HG03039 (cell line): Measurements from ENCODE around the gene DLG2.
A peak's percentile ranks its signal among the peaks of the same experiment; 100 is the strongest.

ENCODE experiments used
- ATAC-seq: cut with Tn5 transposase; IDR thresholded peaks from one replicate; pipeline ENCODE4 v1.9.1; 2021; ENCODE audit warnings: mild to moderate bottlenecking, moderate library complexity; ENCODE audit not compliant: unreplicated experiment

Gene DLG2

DNA sequence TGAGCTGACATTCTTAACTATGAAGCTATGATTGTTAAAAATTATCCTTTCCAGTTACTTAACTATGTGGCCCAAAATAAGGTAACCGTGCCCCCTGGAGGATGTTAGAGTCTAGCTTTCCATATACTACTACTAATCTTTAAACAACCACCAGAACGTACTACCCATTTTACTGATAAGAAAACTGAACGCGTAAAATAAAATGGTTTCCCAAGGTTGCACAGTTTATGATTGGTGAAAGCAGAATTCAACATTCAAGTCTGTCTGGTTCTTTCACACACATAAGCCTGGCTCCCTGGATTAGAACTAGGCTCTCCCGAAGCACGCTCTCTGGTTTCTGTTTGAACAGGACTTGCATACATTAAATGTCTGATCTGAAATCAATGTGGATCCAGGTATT, 1903.1 kb downstream of the DLG2 start:
- peak; percentile 66 for ATAC-seq

DNA sequence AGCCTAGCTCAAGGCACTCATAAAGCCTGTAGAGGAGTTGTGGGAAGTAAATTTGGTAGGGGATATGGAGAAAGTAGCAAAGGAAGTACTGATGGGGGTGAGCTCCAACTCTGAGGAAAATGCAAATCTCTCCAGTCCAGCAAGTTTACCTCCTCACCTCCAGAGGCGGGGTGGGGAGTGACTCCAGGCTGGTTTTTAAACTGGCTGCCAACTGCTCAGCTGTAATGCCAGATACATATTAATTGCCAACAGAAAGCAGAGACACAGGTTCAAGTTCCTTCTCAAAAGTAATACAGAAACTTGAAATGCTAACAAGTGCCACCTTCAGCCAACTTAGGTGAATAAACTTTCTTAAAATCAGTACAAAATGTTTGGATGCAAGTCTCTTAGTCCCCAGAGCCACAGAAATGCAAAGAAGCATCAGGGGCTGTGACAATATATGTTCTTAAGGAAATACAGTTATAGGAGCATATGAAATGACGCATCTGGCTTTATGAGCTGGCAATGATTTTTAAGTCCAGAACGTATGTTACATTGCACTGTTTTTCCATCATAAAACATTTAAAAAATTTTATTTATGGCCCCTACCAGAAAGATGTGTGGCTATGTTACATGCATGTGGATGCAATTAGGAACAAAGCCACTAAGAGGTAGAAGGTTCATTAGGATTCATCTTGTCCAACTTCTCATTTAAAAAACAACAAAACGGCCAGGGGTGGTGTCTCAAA, 1904.6 kb downstream of the DLG2 start:
- ATAC-seq: no peak

DNA sequence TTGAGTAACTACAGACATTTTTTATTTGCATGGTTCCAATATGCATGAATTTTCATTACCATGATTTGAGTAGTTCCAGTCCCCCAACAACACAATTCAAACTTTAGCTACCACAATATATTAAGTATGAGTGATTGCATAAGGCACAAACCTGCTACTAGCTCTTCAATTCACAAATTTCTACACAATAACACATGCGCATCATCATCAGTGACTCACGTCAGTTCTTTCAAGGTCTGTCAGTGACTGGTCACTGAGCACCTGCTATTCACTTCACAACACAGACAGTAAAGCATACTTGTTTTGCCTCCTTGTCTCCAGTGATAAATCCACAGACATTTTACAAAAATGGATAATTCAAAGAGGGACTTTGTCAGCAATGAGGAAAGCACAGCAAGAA, 1905.9 kb downstream of the DLG2 start:
- ATAC-seq: no peak

DNA sequence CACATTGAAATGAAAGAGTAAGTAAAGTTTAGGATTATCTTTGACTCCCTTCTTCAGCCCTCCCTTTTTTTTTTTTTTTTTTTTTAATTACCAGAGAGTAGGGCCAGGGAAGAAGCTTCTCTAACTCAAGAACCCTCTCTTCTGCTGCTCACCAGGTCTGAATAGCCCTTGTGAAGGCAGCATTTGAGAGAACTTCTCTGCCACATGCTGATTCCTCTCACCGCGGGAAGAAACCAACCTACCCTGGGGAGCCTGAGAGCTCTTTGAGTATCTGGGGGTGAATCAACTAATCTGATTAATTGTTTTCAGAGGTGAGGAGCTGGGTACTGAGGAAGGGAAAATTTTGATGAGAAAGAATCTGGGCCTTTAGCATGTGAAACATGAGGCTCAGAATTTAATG, 1906.5 kb downstream of the DLG2 start:
- no peak for ATAC-seq

DNA sequence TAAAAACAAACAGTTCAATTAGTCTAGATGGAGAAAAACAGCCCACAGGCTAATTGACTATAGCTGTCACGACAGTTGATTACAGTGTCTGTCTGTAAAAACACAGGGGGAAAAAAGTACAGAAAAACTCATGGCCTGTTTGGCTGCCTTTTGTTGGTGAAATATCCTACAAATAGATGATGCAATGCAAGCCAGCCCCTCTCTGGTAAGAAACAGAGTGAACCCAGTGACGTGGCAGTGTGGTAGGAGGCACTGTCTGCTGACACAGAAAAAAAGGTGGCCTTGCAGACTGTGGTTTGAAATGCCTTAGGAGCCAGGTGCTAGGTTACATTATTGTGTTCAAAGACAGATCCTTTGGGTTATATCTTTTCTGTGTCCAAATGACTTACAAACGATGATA, 1909.6 kb downstream of the DLG2 start:
- no peak for ATAC-seq

DNA sequence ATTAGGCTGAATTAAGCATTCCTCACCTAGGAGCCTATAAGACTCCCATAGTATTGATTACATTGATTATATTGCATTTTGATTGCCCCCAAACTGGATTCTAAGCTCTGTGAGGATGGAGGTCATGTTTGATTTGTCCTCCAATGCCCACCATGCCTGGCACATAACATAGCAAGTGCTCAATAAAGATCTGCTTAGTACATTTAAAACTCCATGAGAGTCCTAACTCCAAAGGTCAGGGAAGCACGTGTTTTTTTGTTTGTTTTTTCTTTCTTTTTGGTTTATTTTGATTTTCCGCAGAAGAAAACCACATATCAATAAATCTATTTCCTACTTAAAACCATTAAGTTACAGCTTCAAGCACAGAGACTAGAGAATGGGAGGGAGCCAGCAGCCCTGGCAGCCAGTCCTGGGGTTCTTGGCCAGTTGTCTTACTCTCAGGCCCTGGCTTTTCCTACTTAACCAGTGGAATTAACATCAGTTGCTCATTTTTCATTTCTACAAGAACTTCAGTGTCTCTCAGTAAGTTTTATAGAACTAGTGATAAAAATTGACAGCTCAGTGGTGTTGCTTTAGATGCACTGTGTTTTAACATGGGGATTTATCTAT, 1911.1 kb downstream of the DLG2 start:
- no peak for ATAC-seq

DNA sequence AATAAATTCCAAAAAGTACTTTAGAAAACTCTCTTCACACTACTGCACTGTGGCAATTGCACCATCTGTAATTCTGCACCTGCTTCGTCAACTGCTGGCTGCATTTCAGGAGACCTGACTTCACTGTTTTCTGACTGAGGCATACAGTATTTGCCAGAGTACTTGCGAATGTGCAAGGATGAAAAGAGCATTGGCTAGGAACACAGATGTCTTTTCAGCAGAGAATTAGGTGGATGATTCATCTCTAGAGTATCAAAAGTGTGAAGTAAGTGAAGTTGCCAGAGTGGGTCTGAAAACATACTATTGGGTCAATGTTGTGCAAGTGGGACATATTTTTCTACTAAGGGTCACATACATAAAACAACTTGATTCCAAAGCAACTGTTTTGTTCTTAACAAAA, 1913.4 kb downstream of the DLG2 start:
- ATAC-seq: no peak

DNA sequence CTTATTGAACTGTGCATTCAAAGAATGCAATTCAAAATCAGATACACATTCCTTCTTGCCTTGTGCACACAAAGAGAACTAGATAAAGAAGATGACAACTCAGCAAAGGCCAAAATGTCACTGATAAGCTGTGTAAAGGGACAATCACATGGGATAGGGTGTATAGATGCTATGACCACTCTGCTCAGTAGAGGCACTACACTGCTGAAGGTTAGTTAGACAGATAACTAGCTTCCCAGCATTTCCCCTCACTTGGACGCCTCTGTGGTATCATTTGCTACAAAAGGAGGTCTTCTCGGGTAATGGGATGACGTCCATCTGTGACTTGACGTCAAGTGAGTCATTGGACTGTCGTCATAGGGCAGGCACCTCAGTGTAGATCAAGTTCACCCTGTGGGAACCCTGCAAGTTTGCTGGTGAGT, 1916.0 kb downstream of the DLG2 start:
- ATAC-seq: no peak

DNA sequence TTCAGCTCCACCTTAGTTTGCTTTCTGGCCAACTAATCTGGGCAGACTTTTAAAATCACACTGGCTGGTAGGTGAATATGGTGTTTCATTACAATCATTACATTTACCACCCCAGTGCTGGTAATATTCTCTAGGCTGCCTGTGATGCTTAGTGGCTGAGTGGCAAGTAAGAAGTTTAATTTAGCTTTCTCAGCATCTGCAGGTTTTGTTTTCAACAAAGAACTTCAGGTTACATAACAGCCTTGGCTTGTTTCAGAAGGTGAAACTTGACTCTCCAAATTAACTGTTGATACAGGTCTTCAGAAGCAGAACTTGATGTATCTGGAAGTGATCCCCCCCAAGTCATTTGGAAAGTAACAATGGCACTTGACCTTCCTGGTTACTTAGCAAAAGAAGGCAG, 1917.7 kb downstream of the DLG2 start:
- no peak for ATAC-seq

DNA sequence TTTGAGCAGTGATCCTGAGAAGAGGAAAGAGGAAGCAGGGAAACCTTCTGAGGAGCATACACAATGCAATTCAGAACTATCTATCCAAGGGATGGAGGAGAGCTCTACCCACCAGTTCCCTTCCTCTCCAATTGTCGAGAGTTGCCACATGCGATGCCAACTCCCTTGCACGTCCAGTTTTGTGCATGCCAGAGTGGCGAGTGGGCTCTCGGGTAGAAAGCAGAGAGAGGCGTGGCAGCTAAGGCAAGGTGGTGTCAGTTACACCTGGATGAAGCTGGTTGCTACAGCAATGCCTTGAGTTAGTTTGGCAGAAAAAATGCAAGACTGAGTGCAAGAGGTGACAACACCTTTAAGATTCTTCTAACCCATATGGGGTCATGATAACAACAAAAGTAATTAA, 1920.6 kb downstream of the DLG2 start:
- no peak for ATAC-seq

DNA sequence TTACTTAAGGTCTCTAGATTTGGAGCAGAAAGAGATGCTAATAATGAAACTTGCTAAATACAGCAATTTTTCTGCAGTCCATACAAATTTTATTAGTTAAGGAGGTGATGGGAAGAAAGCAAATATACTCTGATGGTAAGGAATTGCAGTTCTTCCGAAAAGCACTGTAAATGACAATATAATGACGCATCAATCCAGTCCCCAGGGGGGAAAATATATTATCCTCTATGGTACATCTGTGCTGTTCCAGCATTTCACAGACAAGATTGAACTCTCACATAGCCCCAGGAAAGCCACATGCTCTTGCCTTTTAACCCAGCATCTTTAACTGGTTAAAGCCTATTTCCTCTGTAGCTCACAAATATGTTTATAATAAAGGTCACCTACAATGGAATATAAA, 1924.3 kb downstream of the DLG2 start:
- no peak for ATAC-seq

DNA sequence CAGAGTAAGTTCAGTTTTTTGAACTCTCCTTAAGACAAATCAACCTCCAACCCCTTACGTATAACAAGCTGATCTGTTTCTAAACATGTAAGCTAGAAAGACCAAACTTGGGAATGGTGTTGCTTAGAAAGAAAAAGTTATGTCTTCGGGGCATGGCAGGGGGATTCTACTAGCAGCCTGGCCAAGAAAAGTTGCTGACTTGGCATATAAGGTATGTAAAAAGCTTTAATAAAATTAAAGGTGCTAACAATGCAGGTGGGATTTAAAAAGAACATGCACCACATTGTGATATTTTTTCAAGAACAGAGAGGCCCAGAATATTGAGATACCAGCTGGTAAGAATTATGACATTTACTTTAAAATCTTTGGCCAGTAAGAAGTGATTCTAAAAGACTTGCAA, 1929.6 kb downstream of the DLG2 start:
- ATAC-seq: no peak

DNA sequence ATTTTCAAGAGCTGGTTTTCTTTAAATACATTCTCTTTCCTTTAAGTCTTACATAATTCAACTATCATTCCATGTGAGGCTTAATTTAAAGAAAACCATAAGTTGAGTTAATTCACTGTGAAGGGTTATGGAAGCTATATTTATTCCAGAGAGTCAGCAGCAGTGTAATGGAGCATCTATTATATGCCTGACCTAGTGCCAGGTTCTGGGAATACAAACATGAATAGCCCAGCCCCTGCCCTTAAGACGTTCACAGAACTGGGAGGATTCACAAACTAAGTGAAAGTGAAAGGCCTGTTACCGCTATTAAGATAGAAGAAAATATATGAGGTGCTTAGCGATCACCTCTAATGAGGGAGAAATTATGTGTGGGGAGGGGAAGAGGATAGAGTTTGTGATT, 1932.1 kb downstream of the DLG2 start:
- no peak for ATAC-seq

DNA sequence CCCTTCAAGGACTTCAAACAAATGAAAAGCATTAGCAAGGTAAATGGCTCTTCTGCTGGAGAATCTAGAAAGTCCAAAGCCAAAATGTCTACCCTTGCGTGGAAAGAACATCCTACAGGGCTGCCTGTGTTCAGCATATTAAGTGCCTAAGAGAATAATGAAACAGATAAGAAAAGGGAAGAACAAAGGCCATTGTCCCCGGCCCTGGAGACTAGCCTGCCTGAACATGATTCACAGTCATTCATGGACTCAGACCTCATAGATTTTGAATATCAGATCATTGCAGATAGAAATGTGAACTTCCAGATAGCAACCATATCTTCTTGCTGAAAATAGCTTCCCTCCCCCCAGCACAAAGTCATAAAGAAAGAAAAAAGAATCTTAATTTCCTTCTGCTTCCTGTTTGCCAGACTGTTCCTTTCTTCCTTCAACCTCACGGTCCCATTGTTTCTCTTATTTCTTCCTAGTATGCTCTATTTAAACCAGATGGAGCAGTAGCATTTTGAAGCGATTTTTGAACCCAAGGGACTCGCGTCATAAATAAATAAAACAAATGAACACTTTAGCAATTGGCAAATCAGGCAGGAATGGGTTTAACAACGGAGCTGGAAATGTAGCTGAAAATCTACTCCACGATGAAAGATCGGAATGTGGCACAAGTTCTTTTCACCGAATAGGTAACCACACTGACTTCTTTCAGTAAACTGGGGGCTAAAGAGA, 1932.8 kb downstream of the DLG2 start:
- no peak for ATAC-seq

DNA sequence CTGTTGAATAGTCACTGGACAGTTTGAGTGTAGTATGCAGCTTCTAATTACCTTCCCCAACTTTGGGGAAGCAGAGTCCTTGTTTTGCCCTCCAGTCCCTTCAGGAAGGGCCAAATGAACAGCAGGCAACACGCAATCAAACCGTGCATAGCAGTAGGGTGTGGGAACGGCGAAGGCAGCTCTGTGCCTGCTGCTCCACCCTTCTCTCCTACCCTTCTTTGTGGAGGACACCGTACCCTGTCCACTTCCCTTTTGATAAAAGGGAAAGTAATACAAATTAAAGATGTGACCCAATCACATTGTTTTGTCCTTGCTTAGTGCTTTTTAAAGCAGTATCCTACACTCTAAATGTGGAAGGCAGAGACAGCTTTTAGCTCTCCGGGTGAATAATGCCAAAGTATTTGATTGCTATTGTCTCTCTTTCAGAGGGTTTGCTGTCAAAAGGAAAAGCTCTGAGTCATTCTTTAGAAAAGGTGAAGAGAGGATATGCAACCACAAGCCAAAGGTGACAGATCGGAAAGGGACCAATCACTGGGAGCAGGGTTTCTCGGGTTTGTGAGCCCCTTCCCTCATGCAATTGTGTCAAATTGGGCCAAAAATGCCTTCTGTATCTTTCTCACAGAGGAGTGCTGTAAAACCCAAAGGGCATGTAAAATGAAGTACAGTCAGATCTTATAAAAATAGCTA, 1933.7 kb downstream of the DLG2 start:
- ATAC-seq: no peak

DNA sequence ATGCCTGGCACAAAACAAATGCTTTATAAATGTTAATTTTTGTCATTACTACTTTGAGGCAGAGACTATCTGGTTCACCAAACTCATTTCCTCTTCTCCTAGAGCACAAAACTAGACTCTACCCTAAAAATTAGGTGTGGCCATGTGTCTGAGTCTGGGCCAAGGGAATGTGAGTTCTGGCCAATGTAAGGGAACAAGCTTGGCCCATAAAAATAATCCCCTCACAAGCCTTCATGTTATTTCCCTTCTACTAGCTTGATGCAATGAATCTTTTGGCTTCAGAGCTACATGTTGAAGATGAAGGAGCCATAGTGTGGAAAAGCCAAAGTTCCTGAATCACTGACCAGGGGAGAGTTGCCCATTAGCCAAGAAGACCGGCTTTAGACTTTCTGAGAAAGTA, 1934.5 kb downstream of the DLG2 start:
- ATAC-seq: no peak

DNA sequence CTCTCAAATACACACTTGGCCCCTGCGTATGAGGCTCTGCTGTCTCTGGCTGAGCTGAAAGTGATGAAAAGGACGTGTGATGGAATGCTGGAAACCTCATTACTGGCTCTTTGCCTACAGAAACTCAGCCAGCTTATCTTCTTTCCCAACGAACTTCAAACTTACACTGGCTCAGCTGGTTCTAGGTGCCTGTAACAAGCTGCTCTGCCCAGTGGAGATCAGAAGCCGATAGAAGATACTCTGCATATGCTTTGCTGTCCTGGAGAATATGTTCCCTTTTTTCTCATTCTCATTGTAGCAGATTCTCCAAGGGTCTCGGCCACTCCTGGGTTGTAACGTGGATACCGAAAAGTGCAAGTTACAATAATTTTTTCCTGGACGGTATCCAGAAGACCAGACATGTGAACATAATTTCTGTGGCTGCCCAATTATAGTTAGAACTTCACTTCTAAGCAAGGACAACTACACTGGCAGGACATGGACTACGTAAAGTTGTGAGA, 1935.6 kb downstream of the DLG2 start:
- no peak for ATAC-seq

DNA sequence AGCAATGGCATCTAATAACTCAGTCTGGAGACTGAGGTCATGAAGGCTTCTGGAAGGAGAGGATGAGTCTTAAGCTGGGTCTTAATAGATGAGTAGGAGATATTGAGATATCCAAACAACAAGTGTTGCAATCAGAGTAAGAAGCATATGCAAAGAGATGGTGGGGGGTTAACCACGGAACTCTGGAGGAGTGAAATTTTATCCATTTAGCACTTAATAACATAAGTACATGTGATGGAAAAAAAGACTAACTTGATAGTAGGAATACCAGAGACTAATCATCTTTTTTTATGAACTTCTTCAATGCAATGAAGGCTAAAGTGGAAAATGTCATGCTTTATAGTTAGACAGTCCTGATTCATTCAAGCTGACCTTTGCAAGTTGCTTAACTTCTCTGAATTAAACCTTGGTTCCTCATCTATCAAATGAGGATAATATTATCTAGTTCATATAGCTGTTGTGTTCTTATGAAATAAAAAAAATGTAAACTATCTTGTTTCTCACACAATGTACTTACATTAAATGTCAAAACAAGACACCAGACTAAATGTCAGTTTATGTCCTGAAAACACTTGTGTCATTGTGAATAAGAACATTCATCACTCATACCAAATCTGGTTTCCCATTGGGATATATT, 1937.9 kb downstream of the DLG2 start:
- no peak for ATAC-seq

DNA sequence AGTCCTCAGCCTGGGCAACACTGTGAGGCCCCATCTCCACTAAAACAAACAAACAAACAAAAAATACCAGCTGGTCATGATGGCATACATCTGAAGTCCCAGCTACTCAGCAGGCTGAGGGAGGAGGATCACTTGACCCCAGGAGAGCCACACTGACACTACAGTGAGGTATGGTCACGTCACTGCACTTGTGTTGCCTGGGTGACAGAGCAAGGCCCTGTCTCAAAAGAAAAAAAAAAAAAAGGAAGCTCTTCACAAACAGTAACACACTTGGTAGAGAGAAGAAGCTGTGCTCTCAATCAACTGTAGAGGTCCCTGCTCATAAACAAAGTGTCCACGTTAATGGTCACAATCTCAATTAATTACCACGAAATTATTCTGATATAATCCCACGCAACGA, 1939.4 kb downstream of the DLG2 start:
- no peak for ATAC-seq

DNA sequence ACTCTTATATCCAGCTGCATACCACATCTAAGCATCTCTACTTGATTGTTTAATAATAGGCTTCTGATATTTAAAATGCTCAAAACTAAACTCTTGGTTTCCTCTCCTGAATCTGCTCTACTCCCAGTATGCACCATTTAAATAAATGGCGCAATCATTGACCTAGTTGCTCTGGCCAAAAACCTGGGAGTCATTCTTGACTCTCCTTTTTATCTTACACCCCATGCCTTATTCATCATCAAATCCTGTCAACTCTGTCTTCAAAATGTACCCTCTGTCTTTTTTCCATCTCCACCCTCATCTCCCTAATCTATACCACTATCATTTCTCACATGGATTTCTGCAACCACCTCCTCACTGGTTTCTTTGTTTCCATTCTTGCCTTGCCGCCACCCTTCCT, 1941.4 kb downstream of the DLG2 start:
- no peak for ATAC-seq

DNA sequence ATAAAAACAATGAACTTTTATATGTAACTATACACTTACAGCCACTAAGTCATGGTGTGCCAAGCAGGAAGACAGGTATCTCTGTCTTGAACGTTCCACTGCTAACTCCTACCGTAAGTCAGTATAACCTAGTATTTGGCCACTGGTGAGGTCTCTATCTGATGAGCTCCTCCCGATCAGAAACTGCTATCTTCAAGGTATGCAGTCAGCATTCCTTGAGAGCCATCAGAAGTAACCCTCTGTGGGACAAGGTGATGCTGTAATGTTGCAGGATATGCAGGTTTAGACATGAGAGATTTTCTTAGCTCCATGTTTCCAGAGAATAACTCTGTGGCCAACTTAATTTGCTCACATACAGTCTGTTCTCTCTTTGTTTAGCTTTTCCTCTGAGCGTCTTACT, 1943.1 kb downstream of the DLG2 start:
- no peak for ATAC-seq
